K562 (cell line): ENCODE measurements around the gene CCDC3.

Experiments used
- POLR2A ChIP-seq: fragments of 450-650 bp; conservative IDR thresholded peaks from 2 replicates; pipeline ENCODE4 v1.6.1; 2016
- POLR2AphosphoS5 ChIP-seq: IDR thresholded peaks from 2 replicates; pipeline ENCODE4 v1.6.1; 2011; ENCODE audit warnings: mild to moderate bottlenecking, low read depth, low read length, moderate library complexity; ENCODE audit not compliant: control insufficient read depth, insufficient read depth
- RAD51 ChIP-seq: fragments of 450-650 bp; IDR thresholded peaks from 2 replicates; pipeline ENCODE4 v1.7.1; 2016; ENCODE audit warnings: low read depth, mild to moderate bottlenecking, borderline replicate concordance
- TF ChIP-seq, protein P1 (sequence below): fragments of 250-450 bp; sonication (Bioruptor Pico); IDR thresholded peaks from 2 replicates; pipeline ENCODE4 v1.4.0; 2020; ENCODE audit warnings: mild to moderate bottlenecking, moderate library complexity

- TF ChIP-seq, protein P1, sequence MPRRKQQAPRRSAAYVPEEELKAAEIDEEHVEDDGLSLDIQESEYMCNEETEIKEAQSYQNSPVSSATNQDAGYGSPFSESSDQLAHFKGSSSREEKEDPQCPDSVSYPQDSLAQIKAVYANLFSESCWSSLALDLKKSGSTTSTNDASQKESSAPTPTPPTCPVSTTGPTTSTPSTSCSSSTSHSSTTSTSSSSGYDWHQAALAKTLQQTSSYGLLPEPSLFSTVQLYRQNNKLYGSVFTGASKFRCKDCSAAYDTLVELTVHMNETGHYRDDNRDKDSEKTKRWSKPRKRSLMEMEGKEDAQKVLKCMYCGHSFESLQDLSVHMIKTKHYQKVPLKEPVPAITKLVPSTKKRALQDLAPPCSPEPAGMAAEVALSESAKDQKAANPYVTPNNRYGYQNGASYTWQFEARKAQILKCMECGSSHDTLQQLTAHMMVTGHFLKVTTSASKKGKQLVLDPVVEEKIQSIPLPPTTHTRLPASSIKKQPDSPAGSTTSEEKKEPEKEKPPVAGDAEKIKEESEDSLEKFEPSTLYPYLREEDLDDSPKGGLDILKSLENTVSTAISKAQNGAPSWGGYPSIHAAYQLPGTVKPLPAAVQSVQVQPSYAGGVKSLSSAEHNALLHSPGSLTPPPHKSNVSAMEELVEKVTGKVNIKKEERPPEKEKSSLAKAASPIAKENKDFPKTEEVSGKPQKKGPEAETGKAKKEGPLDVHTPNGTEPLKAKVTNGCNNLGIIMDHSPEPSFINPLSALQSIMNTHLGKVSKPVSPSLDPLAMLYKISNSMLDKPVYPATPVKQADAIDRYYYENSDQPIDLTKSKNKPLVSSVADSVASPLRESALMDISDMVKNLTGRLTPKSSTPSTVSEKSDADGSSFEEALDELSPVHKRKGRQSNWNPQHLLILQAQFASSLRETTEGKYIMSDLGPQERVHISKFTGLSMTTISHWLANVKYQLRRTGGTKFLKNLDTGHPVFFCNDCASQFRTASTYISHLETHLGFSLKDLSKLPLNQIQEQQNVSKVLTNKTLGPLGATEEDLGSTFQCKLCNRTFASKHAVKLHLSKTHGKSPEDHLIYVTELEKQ (CRISPR knock-in tag): no peak
- TF ChIP-seq POLR2AphosphoS5 (no peak), RAD51 (no peak), POLR2A (no peak)
These were observed 91.7 kb downstream of the CCDC3 start for GRCh38 chr10:12909836-12910185.
